SIG-M5 (cell line): ENCODE measurements around the gene CTXND1.

ENCODE experiments used
- DNase-seq: peaks from one replicate; lab custom pipeline; 2025; lab: John Stamatoyannopoulos, UW

The CTXND1 gene

GRCh38 chr15:80208758-80209734 lies 43.0 kb downstream of the CTXND1 start:
- DNase-seq = no peak

- no peak for DNase-seq
These were observed 44.1 kb downstream of the CTXND1 start for GRCh38 chr15:80207887-80208286.

- DNase-seq = no peak
These were observed 47.8 kb downstream of the CTXND1 start for GRCh38 chr15:80204231-80204630.

- no peak for DNase-seq
These were observed 48.6 kb downstream of the CTXND1 start for GRCh38 chr15:80203361-80203885.

GRCh38 chr15:80202641-80203360 lies 49.2 kb downstream of the CTXND1 start:
- no peak for DNase-seq

GRCh38 chr15:80202016-80202315 lies 50.0 kb downstream of the CTXND1 start:
- no peak for DNase-seq

GRCh38 chr15:80201256-80202015 lies 50.6 kb downstream of the CTXND1 start:
- no peak for DNase-seq

GRCh38 chr15:80199869-80200268 lies 52.1 kb downstream of the CTXND1 start:
- no peak for DNase-seq

GRCh38 chr15:80199366-80199765 lies 52.6 kb downstream of the CTXND1 start:
- DNase-seq = no peak

GRCh38 chr15:80194914-80195313 lies 57.1 kb downstream of the CTXND1 start:
- DNase-seq = no peak

GRCh38 chr15:80194186-80194585 lies 57.8 kb downstream of the CTXND1 start:
- DNase-seq = no peak

- no peak for DNase-seq
These were observed 60.0 kb downstream of the CTXND1 start for GRCh38 chr15:80191897-80192595.

- DNase-seq = no peak
These were observed 60.8 kb downstream of the CTXND1 start for GRCh38 chr15:80191198-80191597.

- no peak for DNase-seq
These were observed 63.8 kb downstream of the CTXND1 start for GRCh38 chr15:80188251-80188650.

- DNase-seq = no peak
These were observed 65.4 kb downstream of the CTXND1 start for GRCh38 chr15:80186597-80186996.

- DNase-seq = no peak
These were observed 65.9 kb downstream of the CTXND1 start for GRCh38 chr15:80186066-80186465.

GRCh38 chr15:80185152-80185551 lies 66.9 kb downstream of the CTXND1 start:
- DNase-seq = no peak

- no peak for DNase-seq
These were observed 67.5 kb downstream of the CTXND1 start for GRCh38 chr15:80184554-80184953.

- DNase-seq = no peak
These were observed 68.1 kb downstream of the CTXND1 start for GRCh38 chr15:80183886-80184285.

- DNase-seq = no peak
These were observed 68.7 kb downstream of the CTXND1 start for GRCh38 chr15:80183306-80183705.

GRCh38 chr15:80182611-80183261 lies 69.3 kb downstream of the CTXND1 start:
- DNase-seq = no peak
